ENCODE data around the gene TOPBP1.
"Not testable (repeated sequence)": the region's sequence is repeated elsewhere in the genome, so short reads cannot be mapped to it uniquely, and the experiment has no call there.

Gene TOPBP1

DNA sequence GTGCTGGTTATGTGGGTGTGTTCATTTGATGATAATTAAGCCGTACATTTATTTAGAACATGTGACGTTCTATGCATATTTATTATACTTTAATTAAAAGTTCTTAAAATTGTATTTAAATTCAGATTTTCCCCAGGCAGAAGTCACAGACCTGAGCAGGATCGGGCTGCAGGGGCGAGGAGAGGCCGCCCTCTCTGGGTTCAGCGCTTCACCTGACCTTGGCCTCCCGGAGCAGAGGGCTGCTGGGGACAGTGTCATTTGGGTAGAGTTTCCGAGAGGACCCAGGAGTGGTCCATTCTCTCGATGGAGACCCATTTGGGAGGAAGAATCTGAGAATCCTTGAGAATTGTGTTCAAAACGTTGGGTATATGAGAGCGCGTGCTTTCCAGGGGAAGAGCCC, 12.0 kb upstream of the TOPBP1 start:
- DNase-seq, result no peak

DNA sequence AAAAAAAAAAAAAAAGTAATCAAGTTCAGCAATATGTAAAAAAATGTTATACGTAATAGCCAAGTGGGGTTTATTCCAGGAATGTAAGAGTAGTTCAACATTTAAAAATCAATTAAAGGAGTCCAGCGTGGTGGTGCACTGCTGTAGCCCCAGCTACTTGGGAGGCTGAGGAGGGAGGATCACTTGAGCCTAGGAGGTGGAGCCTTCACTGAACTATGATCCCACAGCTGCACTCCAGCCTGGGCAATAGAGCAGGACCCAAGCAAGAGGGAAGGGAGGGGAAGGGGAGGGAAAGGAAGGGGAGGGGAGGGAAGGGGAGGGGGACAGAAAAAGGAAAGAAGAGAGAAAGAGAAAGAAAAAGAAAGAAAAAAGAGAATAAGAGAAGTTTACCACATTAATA, 10.7 kb upstream of the TOPBP1 start:
- DNase-seq, result no peak

DNA sequence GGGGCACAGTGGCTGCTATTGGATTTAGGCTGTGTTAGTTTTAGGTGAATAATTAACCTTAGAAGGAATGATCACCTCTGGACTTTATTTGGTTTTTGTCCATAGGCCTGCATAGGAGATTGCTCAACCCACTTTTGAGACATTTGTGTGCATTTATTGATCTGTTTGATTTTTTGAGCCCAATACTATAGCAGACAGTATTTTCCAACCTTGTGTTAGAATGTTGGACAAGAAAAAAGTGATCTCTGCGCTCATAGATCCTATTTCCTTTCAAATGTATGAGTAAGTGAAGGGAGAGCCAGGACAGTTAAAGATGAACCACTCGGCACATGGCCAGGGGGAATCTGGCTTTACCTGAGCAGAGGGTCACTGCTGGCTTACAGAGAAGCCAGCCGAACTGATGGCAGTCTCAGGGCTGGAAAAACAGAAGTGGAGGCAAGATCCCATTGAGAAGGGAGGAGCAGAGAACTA, 8.8 kb upstream of the TOPBP1 start:
- DNase-seq, result no peak

DNA sequence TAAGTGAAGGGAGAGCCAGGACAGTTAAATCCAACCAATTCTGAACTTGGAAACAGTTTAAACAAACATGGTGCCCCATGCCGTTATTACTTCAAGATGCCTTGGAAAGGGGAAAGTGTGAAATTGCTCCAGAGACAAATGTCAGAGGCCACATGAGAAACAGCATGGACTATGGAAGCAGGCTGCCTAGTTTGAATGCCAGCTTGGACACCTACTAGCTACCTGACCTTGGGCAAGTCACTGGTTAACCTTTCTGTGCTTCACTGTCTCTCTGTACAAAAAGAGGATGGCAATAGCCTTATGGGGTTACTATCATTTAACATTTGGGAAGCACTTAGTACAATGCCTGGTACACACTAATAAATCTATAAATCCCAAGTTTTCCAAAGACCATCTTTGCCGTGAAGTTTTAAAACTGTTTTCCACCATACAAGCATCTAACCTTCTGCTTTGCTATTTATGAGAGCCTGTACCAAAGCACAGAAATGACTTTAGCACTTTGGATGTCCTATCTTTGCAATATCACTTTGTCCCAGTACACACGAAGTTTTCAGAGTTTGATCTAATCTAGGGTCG, 8.3 kb upstream of the TOPBP1 start:
- no peak for DNase-seq

DNA sequence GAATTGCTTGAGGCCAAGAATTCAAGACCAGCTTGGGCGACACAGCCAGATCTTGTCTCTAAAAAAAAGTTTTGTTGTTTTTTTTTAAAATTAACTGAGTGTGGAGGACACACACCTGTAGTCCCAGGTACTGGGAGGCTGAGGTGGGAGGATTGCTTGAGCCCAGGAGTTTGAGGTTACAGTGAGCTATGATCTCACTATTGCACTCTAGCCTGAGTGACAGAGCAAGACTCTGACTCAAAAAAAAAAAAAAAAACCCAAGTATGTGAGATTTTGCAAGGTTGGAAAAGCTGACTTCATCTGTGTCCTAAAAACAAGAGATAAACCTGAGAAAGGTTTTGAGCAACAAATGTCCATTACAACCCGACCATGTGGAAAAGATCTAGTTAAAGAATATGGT, 5.4 kb upstream of the TOPBP1 start:
- no peak for DNase-seq

DNA sequence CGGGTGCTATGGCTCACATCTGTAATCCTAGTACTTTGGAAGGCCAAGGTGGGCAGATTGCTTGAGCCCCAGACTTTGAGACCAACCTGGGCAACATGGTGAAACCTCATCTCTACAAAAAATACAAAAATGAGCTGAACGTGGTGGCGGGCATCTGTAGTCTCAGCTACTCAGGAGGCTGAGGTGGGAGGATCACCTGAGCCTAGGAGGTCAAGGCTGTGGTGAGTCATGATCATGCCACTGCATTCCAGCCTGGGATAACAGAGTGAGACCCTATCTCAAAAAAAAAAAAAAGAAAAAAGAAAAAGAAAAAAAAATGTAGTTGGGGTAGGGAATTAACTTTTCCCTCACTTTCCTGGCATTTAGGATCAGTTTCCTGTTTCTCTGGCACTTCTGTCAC, 3.4 kb upstream of the TOPBP1 start:
- not testable (repeated sequence) for DNase-seq

DNA sequence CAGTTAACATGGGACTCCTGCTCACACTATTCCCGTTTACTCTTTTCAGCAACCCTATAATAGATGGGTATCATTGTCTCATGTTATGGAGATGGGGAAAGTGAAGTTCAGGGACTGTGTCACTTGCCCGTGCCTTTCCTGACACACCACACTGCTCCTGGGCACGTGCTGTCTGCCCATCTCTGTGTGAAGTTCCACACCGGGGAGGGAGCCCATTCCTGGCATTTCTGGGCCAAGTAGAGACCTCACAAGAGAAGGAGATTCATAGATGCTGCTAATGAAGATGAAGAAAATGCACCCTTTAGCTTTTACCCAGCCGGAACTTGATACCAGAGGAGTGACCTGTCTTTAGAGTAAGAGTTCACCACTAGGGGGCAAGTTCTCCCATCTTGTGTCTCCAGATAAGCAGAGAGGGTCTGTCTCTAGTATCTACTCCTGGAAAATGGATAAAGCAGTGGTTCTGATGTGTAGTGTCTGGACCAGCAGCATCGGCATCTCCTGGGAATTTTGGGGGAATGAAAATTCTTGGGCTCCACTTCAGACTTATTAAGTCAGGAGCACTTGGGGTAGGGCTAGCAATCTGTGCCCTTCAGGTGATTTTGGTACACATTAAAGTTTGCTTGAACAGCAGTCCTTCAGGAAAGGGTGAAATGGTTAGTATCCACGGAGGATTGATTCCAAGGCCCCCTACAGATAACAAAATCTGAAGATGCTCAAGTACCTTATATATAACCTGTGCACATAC, 2.0 kb upstream of the TOPBP1 start:
- DNase-seq, result peak; percentile 26 to 75

DNA sequence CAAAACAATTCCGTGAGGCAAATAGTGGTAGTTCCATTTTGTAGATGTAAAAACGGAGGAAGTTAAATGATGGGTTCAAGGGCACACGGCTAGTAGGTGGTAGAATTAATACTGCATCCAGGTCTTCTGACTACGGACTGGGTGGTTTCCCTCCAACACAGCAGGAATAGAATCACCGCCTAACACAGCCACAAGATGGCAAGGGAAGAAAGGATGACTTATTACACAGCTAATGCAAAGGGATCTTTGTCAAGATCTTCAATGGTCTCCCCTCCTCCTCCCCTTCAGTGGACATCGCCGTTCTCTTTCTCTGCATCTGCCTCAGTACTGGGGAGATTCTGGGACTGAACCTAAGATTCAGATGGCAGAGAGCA, 524 bp upstream of the TOPBP1 start:
- peak; percentile 5 to 39 for DNase-seq

DNA sequence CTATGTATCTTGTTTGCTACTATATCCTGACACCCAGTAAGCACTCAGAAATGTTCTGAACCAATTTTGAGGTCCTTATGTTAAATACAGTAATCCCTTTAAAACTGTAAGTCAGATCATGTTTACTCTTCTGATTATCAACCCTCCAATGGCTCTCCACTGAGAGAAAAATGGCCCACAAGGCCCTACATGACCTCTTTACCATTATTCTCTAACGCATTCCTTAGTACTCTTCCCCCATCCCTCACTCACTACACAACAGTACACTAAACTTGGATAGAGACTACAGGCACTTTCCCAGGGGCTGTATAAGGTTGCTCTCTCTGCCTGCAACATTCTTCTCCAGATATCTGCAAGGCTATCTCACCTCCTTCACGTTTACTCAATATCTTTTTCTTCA, 1.9 kb downstream of the TOPBP1 start:
- no peak for DNase-seq

DNA sequence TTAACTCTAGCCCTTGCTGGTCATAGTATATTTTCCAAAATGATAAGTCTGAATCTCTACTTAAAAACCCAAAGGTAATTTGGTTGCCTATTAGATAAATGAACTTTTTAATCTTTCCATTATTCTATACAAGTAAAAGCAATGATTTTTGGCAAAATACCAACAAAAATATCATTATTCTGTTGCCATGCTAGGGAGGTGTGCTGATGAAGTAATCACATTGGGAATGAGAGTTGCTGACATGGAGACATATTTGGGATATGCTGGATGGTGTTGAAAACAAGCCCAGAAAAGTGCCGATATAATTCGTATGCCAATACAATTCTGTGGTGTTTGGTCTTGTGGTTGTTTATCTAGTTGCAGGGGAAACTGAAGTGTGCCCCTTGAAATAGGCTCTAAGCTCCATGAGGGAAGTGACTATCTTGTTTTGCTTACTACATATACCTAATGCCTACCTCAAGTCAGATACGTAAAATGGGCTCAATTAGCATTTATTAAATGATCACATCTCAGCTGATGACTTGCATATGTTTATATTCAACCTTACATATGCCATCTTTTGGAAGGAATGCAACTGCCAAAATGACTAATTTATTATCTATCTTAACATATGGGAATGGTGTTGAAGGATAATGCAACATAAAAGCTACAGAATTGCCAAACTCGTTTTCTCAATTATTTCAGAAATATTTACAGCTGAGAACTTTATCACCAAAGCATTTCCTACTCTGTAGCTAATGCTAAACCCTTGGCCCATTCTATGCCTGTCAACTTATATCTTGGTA, 5.8 kb downstream of the TOPBP1 start:
- no peak for DNase-seq

DNA sequence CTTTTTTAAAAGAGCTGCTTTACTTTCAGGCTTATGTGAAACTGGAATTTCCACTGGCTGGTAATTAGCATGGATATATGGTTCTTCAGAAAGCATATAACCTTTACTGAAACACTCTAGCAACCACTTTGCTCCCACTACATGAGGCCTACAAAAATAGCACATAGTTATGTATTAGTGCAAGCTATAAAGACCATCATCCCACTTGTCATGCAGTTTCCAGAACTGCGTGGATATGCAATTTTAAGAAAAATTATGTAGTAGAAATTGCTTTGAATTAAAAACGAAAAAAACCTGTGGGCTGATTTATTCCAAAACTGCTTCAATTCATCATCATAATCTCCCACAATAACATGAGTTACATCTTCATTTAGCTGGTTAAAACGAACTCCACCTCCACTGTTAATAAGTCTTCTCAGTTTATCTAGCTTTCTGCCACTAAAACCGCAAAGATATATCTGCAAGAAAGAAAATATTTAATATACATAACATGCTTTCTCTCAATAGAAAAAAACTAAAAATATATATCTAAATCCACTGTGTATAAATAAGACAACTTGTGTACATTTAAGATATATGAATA, 12.2 kb downstream of the TOPBP1 start:
- no peak for DNase-seq

DNA sequence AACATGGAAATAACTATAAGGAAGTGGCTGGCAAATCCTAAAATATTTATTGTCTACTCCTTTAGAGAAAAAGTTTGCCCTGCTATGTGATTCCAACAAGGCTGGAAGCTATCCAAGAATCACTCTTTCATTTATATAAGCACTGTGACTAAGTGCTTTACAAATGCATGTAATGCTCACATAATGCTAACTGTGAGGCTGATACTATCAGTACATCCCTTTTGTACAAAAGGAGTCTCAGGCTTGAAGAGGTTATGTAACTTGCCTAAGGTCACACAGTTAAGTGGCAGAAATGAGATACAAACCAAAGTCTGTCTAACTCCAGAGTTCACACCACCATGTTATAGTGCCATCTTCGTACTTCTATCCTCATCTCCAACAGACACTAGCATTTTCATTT, 17.0 kb downstream of the TOPBP1 start:
- DNase-seq, result no peak

DNA sequence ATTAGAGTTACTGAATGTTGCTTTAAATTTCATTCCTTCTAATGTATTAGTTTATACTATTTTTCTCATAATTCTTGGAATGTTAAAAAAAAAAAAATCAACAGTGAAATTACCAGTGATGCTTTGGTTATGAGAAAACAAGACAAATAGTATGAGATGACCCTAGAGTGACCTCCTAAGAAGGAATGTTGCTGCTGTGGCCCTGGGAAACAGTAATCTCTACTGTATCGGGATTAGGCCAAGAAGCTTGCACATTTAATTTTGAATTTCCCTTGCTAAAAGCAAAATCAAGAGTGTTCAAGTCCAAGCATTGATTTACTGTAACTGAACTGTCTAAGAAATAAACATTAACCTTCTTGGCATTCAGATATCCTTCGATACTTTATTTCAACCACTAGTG, 18.1 kb downstream of the TOPBP1 start:
- DNase-seq, result no peak

DNA sequence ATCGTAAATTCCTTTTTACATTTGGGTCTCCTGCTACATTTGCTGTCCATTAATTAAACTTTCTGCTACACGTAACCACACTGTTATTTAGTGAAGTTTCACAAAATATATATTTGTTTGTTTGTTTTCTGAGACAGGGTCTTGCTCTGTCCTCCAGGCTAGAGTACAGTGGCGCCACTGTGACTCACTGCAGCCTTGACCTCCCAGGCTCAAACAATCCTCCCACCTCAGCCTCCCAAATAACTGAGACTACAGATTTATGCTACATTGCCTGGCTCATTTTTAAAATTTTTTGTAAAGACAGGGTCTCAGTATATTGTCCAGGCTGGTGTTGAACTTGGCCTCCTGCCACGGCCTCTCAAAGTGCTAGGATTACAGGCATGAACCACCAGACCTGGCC, 20.5 kb downstream of the TOPBP1 start:
- no peak for DNase-seq

DNA sequence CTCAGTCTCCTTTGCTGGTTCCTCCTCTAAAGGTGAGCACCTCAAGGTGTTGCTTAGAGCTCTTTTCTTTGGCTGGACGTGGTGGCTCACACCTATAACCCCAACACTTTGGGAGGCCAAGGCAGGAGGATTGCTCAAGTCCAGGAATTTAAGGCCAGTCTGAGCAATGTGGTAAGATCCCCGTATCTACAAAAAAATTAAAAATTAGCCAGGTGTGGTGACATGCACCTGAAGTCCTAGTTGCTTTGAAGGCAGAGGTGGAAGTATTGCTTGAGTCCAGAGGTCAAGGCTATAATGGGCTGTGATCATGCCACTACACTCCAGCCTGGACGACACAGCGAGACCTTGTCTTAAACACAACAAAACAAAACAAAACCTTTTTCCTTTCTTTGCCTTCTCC, 28.3 kb downstream of the TOPBP1 start:
- no peak for DNase-seq

DNA sequence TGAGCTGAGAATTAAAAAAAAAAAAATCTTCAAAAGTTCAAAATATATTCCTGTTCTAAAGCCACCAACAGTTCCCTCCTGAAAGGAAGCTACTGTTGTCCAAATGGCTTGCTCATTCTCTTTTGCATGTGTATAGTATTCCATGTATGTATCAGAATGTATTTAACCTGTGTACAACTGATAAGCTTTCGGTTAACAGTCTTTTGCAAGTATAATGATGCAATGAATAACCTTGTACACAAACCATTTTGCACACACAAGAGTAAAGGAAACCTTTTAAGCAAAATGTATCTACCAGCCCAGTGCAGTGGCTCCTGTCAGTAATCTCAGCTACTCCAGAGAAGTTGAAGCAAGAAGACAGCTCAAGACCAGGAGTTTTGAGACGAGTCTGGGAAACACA, 32.6 kb downstream of the TOPBP1 start:
- no peak for DNase-seq

DNA sequence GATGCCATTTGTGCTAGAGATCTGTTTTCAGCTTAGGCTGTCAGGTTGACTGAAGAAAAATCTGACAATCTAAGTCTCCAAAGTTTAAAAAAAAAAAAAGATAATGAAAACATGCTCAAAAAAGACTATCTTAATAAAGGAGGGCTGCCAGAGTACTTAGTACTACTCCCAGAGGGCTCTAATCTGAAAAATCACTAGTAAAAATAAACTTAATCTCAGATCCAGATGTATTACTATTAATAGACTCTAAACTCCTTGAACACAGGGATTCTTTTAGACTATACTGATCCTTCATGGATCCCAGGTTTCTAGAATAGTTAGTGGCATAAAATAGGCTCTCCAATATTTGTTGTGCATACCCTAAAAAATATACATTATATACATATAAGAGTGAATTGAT, 34.0 kb downstream of the TOPBP1 start:
- no peak for DNase-seq

DNA sequence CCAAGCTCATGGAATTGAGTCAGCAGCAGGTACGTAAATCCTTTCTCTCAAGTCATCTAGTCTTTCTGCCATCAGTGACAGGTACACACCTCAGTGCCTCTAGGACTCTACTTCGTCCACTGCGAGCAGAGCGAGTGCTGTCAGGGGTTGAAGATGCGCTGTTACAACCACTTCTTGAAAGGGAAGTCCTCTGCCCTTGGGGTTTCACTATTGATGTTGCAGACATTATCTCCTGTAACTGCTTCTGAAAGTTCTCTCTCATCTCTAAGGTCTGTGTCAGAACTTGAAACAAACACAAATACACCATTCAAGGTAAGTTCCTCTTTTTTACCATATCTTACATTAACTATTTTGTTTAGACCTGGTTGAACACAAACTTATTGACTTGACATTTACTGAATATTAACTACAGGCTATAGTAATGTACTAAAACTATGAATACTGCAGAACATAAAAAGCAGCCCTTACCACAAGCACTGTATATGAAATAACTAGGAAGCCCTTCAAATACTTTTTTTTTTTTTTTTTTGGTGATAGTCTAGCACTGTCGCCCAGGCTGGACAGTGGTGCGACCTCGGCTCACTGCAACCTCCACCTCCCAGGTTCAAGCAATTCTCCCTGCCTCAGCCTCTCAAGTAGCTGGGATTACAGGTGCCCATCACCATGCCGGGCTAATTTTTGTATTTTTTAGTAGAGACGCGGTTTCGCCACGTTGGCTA, 41.5 kb downstream of the TOPBP1 start:
- peak in 1 of 2 donors; percentile 3 for DNase-seq

DNA sequence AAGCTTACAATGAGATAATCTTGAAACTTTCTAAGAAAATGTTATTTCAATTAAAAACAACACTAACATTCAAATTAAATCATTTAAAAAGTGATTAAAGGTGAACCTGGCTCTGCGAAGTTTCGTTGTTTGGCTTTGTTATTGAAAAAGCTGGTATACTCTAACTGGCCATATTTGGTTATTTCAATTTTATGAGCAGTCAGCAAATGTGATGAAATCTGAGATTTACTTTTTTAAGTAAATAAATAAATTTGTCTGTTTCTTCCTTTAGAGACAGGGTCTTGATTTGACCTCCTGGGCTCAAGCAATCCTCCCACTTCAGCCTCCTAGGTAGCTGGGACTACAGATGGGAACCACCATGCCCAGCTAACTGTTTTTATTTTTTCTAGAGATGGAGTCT, 50.2 kb downstream of the TOPBP1 start:
- no peak for DNase-seq

DNA sequence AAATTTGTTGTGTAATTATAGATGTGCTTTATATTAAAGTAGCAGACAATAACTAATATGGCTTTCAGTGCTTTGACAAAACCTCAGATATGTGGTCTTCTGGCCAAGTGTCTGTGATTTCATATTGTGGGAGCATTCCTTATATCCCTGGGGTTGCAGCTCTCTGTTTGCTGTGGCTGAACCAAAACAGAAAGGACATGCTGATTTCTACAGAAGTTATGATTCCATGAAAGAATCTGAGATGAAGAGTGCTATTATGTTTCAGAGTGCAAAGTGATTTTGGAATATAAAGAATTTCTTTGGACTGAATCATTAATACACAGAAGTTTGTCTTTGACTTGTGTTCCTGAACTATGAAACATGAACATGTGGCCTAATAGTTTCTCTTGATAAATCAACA, 51.7 kb downstream of the TOPBP1 start:
- DNase-seq, result no peak

DNA sequence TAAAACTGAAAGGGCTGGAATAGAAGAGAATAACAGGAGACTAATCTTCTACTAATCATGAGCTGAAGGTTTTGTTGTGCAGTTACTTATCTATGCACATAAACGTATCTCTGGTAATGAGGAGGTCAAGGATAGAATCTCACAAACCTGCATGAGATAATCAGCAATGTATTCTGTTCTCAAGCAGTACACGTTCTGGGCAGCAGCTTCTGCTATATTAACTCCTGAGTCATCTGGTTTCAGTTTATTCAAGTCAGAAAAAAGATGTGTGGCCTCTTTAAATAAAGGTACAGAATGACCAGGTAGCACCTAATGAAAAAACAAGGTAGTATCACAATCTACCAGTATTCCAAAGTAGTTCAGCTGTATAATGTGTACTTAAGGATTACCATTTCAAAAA, 53.4 kb downstream of the TOPBP1 start:
- DNase-seq, result no peak

DNA sequence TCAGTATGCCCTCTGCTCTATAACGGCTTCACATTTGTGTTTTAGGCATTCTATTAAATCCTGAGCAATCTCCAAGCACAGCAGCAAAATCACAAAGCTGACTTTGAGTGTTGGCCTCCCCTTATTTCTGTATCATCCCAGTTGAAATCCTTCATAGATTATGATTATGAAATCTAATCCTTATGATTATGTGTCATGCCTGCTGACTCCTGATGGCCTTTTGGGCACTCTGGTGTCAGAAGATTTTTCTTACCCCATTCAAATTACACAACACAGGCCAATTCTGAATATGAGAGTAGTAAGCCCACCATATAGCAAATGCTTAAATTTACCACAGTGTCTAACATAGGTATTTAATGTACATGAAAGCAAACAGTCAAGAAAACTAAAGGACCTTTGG, 53.9 kb downstream of the TOPBP1 start:
- no peak for DNase-seq

DNA sequence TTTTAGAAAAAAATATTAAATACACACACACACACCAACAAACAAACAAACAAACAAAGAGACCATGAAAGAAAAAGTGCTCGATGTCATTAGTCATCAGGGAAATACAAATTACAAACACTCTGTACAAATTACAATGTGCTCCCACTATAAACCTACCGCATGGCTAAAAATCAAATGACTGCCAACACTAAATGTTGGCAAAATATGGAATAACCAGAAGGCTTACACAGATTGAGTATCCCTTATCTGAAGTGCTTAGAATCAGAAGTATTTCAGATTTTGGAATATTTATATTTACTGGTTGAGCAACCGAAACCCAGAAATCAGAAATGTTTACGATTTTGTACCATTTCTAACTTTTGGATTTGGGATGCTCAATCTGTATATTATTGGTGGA, 54.8 kb downstream of the TOPBP1 start:
- no peak for DNase-seq
